Testis (tissue), 3 donors: Measurements from ENCODE around the gene EGR1. TPM values are rescaled to one million over a fixed set of nuclear protein-coding genes. Genes with fewer than 3 reads are reported as not detected.

Experiments
- DNase-seq: peaks from one replicate; pipeline ENCODE4 v3.0.0-alpha.2; 2019
- H3K27ac ChIP-seq, 2 donors: fragments of 200-600 bp; sonication (generic); one replicate each; pipeline ENCODE4 v1.5.1; 2019
- H3K27me3 ChIP-seq: fragments of 200-600 bp; sonication (generic); one replicate; pipeline ENCODE4 v1.5.1; 2019
- H3K36me3 ChIP-seq: fragments of 200-600 bp; sonication (generic); one replicate; pipeline ENCODE4 v1.5.1; 2017; ENCODE audit warnings: low read depth; ENCODE audit errors: missing control alignments
- H3K4me1 ChIP-seq: fragments of 200-600 bp; sonication (generic); one replicate; pipeline ENCODE4 v1.5.1; 2019
- H3K4me3 ChIP-seq, 2 donors: fragments of 200-600 bp; sonication (generic); one replicate each; pipeline ENCODE4 v1.5.1; 2017 to 2019
- H3K9me3 ChIP-seq: fragments of 200-600 bp; sonication (generic); one replicate; pipeline ENCODE4 v1.5.1; 2017
- CTCF ChIP-seq, 3 experiments: fragments of 450-650 bp in 2 of 3; fragments of 200-600 bp in 1 of 3; sonication (generic) in 1 of 3; IDR thresholded peaks; one replicate each; pipeline ENCODE4 v1.5.1; 2016 to 2019; ENCODE audit warnings: antibody characterized with exemption in 3 of 3, mild to moderate bottlenecking in 2 of 3, moderate library complexity in 1 of 3
- POLR2A ChIP-seq: fragments of 450-650 bp; IDR thresholded peaks from one replicate; pipeline ENCODE4 v1.6.1; 2017; ENCODE audit warnings: antibody characterized with exemption, mild to moderate bottlenecking, moderate library complexity
- WGBS, 2 donors: methylation state at CpG; one replicate each; pipeline ENCODE4 v1.1.5; 2018; 5-methylcytosine and 5-hydroxymethylcytosine counted together
- intact Hi-C: fragments of 100-400 bp; cut with DNase I; formaldehyde crosslinking; loops from one replicate; pipeline ENCODE4 v1.15.1; 2023; ENCODE audit warnings: low total_unique reads
- polyA plus RNA-seq: library from polyadenylated mRNA; stranded (reverse); fragments of 350-450 nt; fragmentation: Illumina TruSeq; extraction: RNeasy Lipid Tissue Mini Kit (QIAGEN cat#74804); gene quantifications from one replicate; pipeline ENCODE4 v1.2.3, GENCODE V29; 2014; ENCODE audit warnings: low read depth, low replicate concordance; ENCODE audit not compliant: insufficient read depth
- total RNA-seq, 2 donors: library from RNA; depleted of rRNA; stranded (reverse); fragments of >200 nt; gene quantifications; one replicate each; pipeline ENCODE4 v1.2.3, GENCODE V29; 2016

The EGR1 gene
- total and polyA plus RNA-seq, 3 donors from 2014 or later, result 8.7 to 63.6 (median 11.9) TPM

GRCh38 chr5:138468133-138468965, 3.1 kb downstream of the EGR1 start:
- no peak overlapping the region for H3K4me3 ChIP-seq
- no peaks in the 10 kb centered on the region for H3K27me3 ChIP-seq
- WGBS, 2 donors, result 81 to 89% methylated on average over 7 of the region's 7 CpGs
- peaks cover 8% of the 10 kb centered on the region for H3K4me1 ChIP-seq
- DNase-seq, result no peak
- TF ChIP-seq POLR2A (no peak), CTCF (IDR thresholded peaks at IDR 0.05) (no peak)
- H3K27ac ChIP-seq, result no peak overlapping the region
- intact Hi-C loops, result no loop called here
- no peaks in the 10 kb centered on the region for H3K36me3 ChIP-seq
- H3K9me3 ChIP-seq, result no peaks in the 10 kb centered on the region

- Histone ChIP-seq H3K27ac (no peak overlapping the region), H3K4me3 (no peak overlapping the region), H3K27me3 (no peaks in the 10 kb centered on the region), H3K36me3 (no peaks in the 10 kb centered on the region), H3K4me1 (peaks cover 5% of the 10 kb centered on the region), H3K9me3 (no peaks in the 10 kb centered on the region)
- TF ChIP-seq POLR2A, result no peak
- TF ChIP-seq CTCF (IDR thresholded peaks at IDR 0.05), result no peak
- intact Hi-C loops, result no loop called here
- WGBS, 2 donors, result 84 to 88% methylated on average over 8 of the region's 8 CpGs
- DNase-seq, result no peak
These were observed 3.8 kb downstream of the EGR1 start for GRCh38 chr5:138468966-138469539.

GRCh38 chr5:138469540-138470321, 4.5 kb downstream of the EGR1 start:
- WGBS, 2 donors, result 68 to 76% methylated on average over 5 to 8 of the region's 8 CpGs
- Histone ChIP-seq H3K9me3 (no peaks in the 10 kb centered on the region), H3K4me1 (peaks cover 5% of the 10 kb centered on the region), H3K27me3 (no peaks in the 10 kb centered on the region), H3K27ac (no peak overlapping the region), H3K36me3 (no peaks in the 10 kb centered on the region), H3K4me3 (no peak overlapping the region)
- no peak for DNase-seq
- TF ChIP-seq POLR2A, result no peak
- TF ChIP-seq CTCF (IDR thresholded peaks at IDR 0.05), result no peak
- intact Hi-C loops, result no loop called here

- Histone ChIP-seq H3K27ac (no peak overlapping the region), H3K27me3 (no peaks in the 10 kb centered on the region), H3K4me3 (no peak overlapping the region), H3K9me3 (no peaks in the 10 kb centered on the region), H3K36me3 (no peaks in the 10 kb centered on the region), H3K4me1 (peaks cover 5% of the 10 kb centered on the region)
- DNase-seq, result no peak
- TF ChIP-seq CTCF (IDR thresholded peaks at IDR 0.05), result no peak
- TF ChIP-seq POLR2A, result no peak
- 71 to 76% methylated on average over 3 of the region's 3 CpGs for WGBS, 2 donors
- intact Hi-C loops, result no loop called here
These were observed 5.2 kb downstream of the EGR1 start for GRCh38 chr5:138470322-138471051.
